GM19468 (cell line): ENCODE data around the gene TIMM8B.
"Not testable (repeated sequence)": the region's sequence is repeated elsewhere in the genome, so short reads cannot be mapped to it uniquely, and the experiment has no call there.

ENCODE experiments used
- ATAC-seq: cut with Tn5 transposase; IDR thresholded peaks from one replicate; pipeline ENCODE4 v1.9.1; 2021; ENCODE audit warnings: mild to moderate bottlenecking, moderate library complexity, moderate number of reproducible peaks; ENCODE audit not compliant: unreplicated experiment; ENCODE audit errors: extremely low read depth

TIMM8B gene

GRCh38 chr11:112085822-112086421, 634 bp downstream of the TIMM8B start:
- ATAC-seq = peak; percentile 9

GRCh38 chr11:112082729-112083128, 3.8 kb downstream of the TIMM8B start:
- ATAC-seq = no peak

- ATAC-seq = peak; percentile 39
Measured at GRCh38 chr11:112073941-112074811, 12.4 kb downstream of the TIMM8B start, which contains the start of the genes NKAPD1 and PIH1D2. TSS of gene NKAPD1 (plus strand) at chr11:112074299. CDS start at chr11:112075575, 1,276 bp downstream. TSS of gene PIH1D2 (minus strand) at chr11:112074017. CDS start at chr11:112073174, 843 bp downstream.

GRCh38 chr11:112062923-112063322, 23.6 kb downstream of the TIMM8B start:
- ATAC-seq = no peak

GRCh38 chr11:112058103-112058502, 28.5 kb downstream of the TIMM8B start:
- no peak for ATAC-seq

GRCh38 chr11:112057170-112057569, 29.4 kb downstream of the TIMM8B start:
- no peak for ATAC-seq

- ATAC-seq = no peak
Measured at GRCh38 chr11:112051768-112052167, 34.8 kb downstream of the TIMM8B start.

- ATAC-seq = peak; percentile 78
Measured at GRCh38 chr11:112050721-112051120, 35.8 kb downstream of the TIMM8B start.

- ATAC-seq = no peak
Measured at GRCh38 chr11:112049777-112050176, 36.8 kb downstream of the TIMM8B start.

- ATAC-seq = not testable (repeated sequence)
Measured at GRCh38 chr11:112048256-112048655, 38.3 kb downstream of the TIMM8B start.

GRCh38 chr11:112046647-112047046, 39.9 kb downstream of the TIMM8B start:
- ATAC-seq = not testable (repeated sequence)

- no peak for ATAC-seq
Measured at GRCh38 chr11:112044961-112045360, 41.6 kb downstream of the TIMM8B start.

- no peak for ATAC-seq
Measured at GRCh38 chr11:112042961-112043304, 43.6 kb downstream of the TIMM8B start.

- no peak for ATAC-seq
Measured at GRCh38 chr11:112042161-112042960, 44.2 kb downstream of the TIMM8B start.

- no peak for ATAC-seq
Measured at GRCh38 chr11:112037527-112037926, 49.0 kb downstream of the TIMM8B start.
